SIG-M5 treated with dmso at 0.1 percent for 504 hours (cell line): ENCODE measurements around the gene CRYAA.
"Not testable (repeated sequence)": the region's sequence is repeated elsewhere in the genome, so short reads cannot be mapped to it uniquely, and the experiment has no call there.

Source experiments
- DNase-seq: peaks from one replicate; lab custom pipeline; 2025; ENCODE audit not compliant: unreplicated experiment; lab: John Stamatoyannopoulos, UW

The CRYAA gene

GRCh38 chr21:43176621-43177020, 7.8 kb downstream of the CRYAA start:
- DNase-seq = not testable (repeated sequence)

- DNase-seq = not testable (repeated sequence)
Measured at GRCh38 chr21:43177043-43177906, 8.5 kb downstream of the CRYAA start.

DNA sequence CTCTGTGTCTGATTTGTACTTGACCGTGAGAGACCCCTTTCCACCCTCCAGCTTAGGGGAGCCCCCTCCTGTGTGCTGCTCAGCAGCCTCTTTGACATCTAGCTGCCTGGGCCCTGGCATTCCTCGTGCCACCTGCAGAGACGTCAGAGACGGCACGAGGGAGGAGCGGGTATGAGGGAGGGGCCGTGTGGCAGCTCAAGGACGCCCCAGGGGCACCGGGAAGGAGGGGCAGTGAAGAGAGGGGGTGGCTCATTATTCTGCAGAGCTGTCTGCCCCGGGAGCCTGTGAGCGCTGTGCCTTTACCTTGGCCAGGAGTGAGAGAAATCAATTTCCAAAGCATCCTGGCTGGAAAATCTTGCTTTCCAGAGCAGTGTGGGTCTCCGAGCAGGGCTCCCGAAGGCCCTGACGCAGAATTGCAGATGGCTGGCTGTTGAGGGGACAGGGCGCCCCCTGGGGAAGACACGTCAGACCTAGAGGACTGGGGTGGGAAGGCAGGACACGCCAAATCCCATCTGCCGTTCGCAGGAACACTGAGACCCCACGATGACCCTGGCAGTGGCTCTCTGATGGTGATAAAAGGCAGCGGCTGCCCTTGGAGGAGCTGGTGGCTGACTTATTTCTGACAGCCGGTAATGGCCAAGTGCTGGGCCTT, 9.5 kb downstream of the CRYAA start:
- not testable (repeated sequence) for DNase-seq

DNA sequence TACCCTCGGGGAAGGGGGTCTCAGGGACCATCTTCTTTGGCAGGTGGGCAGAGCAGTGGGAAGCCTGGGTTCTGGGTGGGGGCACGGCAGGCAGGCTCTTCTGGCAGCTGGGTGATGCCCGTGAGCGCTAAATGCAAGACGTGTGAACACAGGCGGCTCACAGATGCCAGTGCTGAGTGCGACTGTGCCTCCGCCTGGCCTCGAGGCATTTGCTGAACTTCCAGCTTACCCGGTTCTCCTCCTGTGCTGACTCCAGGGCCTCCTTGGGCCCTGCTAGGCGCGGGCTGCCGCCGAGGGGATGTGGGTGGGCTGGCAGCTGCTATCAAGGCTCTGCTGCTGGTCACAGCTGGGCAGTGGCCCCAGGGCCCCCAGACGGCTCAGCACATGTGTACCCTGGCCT, 12.2 kb downstream of the CRYAA start:
- DNase-seq = not testable (repeated sequence)

DNA sequence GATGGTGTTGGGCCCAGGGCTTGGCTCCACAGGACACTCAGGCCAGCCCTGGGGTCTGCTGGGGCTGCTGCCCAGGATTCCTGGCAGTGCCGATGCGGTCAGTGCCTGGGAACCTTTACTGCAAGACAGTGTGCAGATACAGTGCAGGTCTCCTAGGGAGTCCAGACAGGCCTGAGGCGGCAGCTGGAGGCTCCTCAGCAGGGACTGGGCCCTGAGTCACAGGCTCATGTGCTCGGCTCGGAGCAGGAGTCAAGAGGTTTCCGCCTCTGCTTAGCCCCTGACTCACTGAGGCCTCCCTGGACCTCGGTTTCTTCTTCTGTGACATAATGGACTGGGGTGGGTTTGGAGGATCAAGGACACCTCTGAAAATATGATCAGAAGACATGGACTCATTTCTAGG, 18.5 kb downstream of the CRYAA start:
- not testable (repeated sequence) for DNase-seq

DNA sequence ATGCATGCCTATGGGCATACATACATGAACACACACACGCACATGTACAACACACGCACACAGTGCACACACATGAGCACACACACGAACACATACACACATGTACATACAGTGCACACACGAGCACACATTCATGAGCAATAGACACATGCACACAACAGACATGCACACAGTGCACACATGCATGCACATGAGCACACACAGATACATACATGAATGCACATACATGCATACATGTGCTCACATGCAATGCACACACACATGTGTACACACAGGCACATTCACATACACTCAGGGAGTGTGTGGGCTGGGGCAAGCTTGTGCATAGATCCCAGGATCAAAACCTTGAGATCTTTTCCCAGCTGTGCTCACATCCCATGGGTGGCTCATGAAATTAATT, 18.9 kb downstream of the CRYAA start:
- DNase-seq = no peak

GRCh38 chr21:43188181-43188580, 19.4 kb downstream of the CRYAA start:
- DNase-seq = no peak

GRCh38 chr21:43188592-43189210, 19.9 kb downstream of the CRYAA start:
- DNase-seq = no peak

GRCh38 chr21:43189936-43190335, 21.1 kb downstream of the CRYAA start:
- DNase-seq = no peak

DNA sequence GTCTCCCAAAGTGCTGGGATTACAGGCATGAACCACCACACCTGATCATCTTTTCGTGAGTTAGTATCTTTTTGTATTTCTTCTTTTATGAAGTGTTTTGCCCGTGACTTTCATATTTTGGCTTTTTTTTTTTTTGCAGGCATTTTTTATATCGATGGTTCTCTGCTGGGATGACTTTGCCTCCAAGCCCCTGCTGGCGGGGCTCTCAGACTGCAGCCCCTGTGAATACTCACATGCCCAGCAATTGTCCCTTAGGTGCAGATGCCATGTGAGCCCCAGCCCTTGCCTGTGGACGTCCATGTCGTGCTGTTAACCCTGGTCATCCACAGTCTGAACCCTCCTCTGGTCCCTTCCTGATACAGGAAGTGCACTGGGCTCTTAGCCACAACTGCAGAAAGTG, 21.7 kb downstream of the CRYAA start:
- DNase-seq = no peak

- DNase-seq = no peak
Measured at GRCh38 chr21:43190951-43191350, 22.1 kb downstream of the CRYAA start.

DNA sequence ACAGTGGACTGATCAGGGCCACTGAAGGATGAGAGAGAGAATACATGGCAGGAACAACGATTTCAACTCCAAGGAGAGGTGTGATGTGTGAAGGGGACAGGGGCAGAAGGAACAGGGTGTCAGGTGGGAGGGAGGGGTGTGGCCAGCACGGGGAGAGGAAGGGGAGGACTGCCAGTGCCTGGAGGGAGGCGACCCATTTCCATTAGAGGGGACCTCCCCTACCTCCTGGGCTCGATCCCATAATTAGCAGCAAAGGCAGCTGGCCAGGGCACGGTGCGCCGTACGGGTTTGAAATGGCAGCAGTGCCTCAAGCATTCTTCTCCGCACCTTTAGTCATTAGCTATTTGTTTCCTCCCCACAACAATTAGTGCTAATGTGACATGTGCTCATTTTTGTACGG, 22.7 kb downstream of the CRYAA start:
- no peak for DNase-seq

- DNase-seq = no peak
Measured at GRCh38 chr21:43191971-43192370, 23.2 kb downstream of the CRYAA start.

DNA sequence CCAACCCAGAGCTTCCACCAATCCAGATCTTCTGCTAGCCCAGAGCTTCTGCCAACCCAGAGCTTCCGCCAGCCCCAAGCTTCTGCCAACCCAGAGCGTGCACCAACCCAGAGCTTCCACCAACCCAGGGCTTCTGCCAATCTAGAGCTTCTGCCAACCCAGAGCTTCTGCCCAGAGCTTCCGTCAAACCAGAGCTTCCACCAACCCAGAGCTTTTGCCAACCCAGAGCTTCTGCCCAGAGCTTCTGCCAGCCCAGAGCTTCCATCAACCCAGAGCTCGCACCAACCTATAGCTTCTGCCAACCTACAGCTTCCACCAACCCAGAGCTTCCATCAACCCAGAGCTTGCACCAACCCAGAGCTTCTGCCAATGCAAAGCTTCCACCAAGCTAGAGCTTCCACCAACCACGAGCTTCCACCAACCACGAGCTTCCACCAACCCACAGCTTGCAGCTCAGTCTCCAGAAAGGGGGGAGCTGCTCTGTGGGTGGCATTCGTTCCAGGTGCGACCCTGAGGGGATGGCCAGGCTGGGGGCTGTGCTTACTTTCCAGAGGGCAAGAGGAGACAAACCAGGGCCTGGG, 23.8 kb downstream of the CRYAA start:
- no peak for DNase-seq

- DNase-seq = no peak
Measured at GRCh38 chr21:43193088-43193650, 24.4 kb downstream of the CRYAA start.

- DNase-seq = no peak
Measured at GRCh38 chr21:43193651-43194302, 25.0 kb downstream of the CRYAA start.

DNA sequence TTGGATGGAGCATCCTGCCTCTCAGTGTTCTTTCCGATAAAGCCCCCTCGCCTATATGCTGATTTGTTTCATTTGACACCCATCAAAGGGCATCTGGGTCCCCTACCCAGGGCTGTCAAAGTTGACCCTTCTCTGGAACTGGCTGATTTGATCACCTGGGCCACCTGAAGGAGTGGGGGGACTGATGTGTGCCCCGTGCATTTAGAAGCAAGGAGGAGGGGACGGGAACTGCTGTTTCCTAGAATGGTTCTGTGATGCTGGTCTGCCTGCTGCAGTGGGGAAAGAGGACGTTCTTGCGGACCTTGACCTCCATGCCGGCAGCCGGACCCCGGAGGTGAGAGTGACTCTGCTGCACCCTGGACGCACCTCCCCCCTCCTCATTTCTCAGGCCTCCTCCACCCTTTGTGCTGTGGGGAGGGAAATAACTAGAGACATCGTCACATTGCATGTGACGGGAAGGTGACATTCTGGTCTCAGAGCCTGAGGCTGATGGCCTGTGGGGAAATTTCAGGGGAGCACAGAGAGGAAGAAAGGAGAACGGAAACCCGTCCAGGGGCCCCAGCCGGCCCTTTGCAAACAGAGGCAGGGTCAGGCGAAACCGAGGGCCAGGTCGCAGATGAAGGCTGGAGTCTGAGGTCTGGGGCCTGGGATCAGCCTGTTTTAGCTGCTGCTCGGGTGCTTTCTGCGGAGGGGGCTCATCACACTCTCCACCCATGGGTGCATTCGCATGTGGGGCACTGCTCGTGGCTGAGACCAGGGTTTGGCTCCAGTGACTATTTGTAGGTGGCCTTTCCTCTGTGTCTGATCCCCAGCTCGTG, 25.7 kb downstream of the CRYAA start:
- no peak for DNase-seq

DNA sequence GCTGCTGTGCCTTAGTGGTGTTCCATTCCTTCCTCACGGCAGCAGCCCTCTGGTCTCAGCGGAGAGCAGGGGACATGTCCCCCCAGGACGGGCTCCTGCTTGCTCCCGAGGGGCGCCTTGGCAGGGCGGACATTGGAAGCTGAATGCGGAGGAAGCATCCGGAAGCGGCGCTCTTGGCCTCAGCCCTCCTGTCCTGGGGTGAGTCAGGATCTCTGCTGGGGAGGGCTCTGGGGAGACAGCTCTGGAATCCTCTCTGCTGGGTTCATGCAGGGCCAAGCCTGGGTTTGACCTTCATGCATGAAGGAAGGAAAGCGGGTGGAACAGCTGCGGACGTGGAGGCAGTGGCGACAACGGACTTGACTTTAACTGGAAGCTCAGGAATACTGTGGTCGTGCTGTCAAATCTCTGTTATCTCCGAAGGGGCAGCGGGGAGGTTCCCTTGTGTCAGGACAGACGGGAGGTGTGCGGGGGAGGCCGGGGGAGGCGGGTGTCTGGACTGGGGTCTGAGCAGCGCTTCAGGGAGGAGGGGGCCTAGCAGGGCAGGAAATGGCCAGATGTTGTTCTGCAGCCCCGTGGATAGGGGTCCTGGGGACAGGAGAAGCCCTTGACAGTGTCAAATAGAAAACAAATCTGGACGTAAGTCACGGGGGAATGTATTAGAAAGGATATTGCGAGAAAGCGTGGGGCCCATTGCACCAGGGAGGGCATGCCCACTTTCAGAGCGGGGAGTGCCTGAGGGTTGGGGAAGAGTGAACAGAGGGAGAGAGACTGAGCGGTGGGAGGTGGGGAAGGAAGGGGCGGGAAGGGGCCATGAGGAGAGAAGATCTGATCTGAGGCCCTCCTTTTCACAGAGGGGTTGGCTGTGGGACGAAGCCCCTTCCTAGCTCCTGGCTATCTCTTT, 26.6 kb downstream of the CRYAA start:
- DNase-seq = no peak

GRCh38 chr21:43196826-43197225, 28.0 kb downstream of the CRYAA start:
- DNase-seq = no peak
